HEK293 (cell line): Measurements from ENCODE around the gene EYA2.
"Not testable (repeated sequence)": the region's sequence is repeated elsewhere in the genome, so short reads cannot be mapped to it uniquely, and the experiment has no call there.

Source experiments
- CTCF ChIA-PET: fragments of 350-600 bp; formaldehyde crosslinking; extraction: SDS; loops from one replicate; lab custom pipeline; 2021; ENCODE audit warnings: antibody characterized with exemption; lab: Yijun Ruan, JAX
- POLR2A ChIA-PET: fragments of 300-600 bp; formaldehyde crosslinking; extraction: SDS; loops from one replicate; lab custom pipeline; 2020; ENCODE audit warnings: antibody characterized with exemption, inconsistent platforms; lab: Yijun Ruan, JAX
- H3K27ac ChIP-seq: fragments of 200-500 bp; sonication (Bioruptor generic); 2 replicates; pipeline ENCODE4 v1.5.1; 2014; ENCODE audit warnings: low read depth, low read length, control low read depth, inconsistent platforms; ENCODE audit errors: extremely low read depth
- H3K36me3 ChIP-seq, 2 experiments: fragments of 200-500 bp in 1 of 2; sonication (Bioruptor generic) in 1 of 2; 1 replicate in 1 of 2; 2 replicates in 1 of 2; pipeline ENCODE4 v1.5.1; 2014 to 2017; ENCODE audit warnings: inconsistent platforms in 2 of 2, low read length in 2 of 2; ENCODE audit not compliant: control insufficient read depth in 2 of 2, insufficient read depth in 1 of 2
- H3K4me1 ChIP-seq: fragments of 200-500 bp; sonication (Bioruptor generic); 2 replicates; pipeline ENCODE4 v1.5.1; 2014; ENCODE audit warnings: mild to moderate bottlenecking, low read length, inconsistent platforms; ENCODE audit not compliant: control insufficient read depth, insufficient read depth
- H3K4me3 ChIP-seq: 2 replicates; pipeline ENCODE4 v1.5.1; 2011; ENCODE audit warnings: low read depth, mild to moderate bottlenecking, control low read depth, low read length, moderate library complexity
- H3K9me3 ChIP-seq: fragments of 200-500 bp; sonication (Bioruptor generic); 2 replicates; pipeline ENCODE4 v1.5.1; 2014; ENCODE audit warnings: low read depth, low read length, inconsistent platforms; ENCODE audit not compliant: control insufficient read depth, insufficient read depth
- HOXA7 ChIP-seq: sonication (generic); formaldehyde crosslinking; IDR thresholded peaks from 2 replicates; pipeline ENCODE4 v1.8.1; 2022; ENCODE audit warnings: missing genetic modification reagents, borderline replicate concordance
- PATZ1 ChIP-seq: fragments of 450-650 bp; formaldehyde crosslinking; IDR thresholded peaks from 2 replicates; pipeline ENCODE4 v1.5.1; 2016; ENCODE audit warnings: missing biosample characterization, missing genetic modification characterization
- PRDM10 ChIP-seq: fragments of 450-650 bp; formaldehyde crosslinking; IDR thresholded peaks from 2 replicates; pipeline ENCODE4 v1.5.1; 2016; ENCODE audit warnings: missing biosample characterization, missing genetic modification characterization
- REPIN1 ChIP-seq: fragments of 450-650 bp; formaldehyde crosslinking; IDR thresholded peaks from 2 replicates; pipeline ENCODE4 v1.5.1; 2017; ENCODE audit warnings: missing biosample characterization, missing genetic modification characterization, low read depth
- ZNF121 ChIP-seq: fragments of 450-650 bp; formaldehyde crosslinking; IDR thresholded peaks from 2 replicates; pipeline ENCODE4 v1.5.1; 2016; ENCODE audit warnings: missing biosample characterization, missing genetic modification characterization
- ZNF140 ChIP-seq: fragments of 450-650 bp; formaldehyde crosslinking; IDR thresholded peaks from 2 replicates; pipeline ENCODE4 v1.5.1; 2016; ENCODE audit warnings: missing biosample characterization, missing genetic modification characterization
- ZNF394 ChIP-seq: fragments of 450-650 bp; formaldehyde crosslinking; IDR thresholded peaks from 2 replicates; pipeline ENCODE4 v1.5.1; 2016; ENCODE audit warnings: missing biosample characterization, missing genetic modification characterization, mild to moderate bottlenecking, moderate library complexity, borderline replicate concordance
- ZNF664 ChIP-seq: fragments of 450-650 bp; formaldehyde crosslinking; IDR thresholded peaks from 2 replicates; pipeline ENCODE4 v1.5.1; 2016; ENCODE audit warnings: missing biosample characterization, missing genetic modification characterization

The EYA2 gene

GRCh38 chr20:46959081-46959692, 64.5 kb downstream of the EYA2 start:
- H3K36me3 ChIP-seq = no peaks in the 10 kb centered on the region
- no peaks in the 10 kb centered on the region; the same call in 1 of the 2 replicates for H3K9me3 ChIP-seq
- ChIA-PET POLR2A (no interaction called here), CTCF (no interaction called here)
- H3K27ac ChIP-seq = no peak overlapping the region
- no peaks in the 10 kb centered on the region for H3K4me1 ChIP-seq
- H3K4me3 ChIP-seq = no peak overlapping the region
- TF ChIP-seq PRDM10 (tag by site-specific recombination) (peak; percentile 68), ZNF394 (no peak)

- CTCF ChIA-PET = no interaction called here
- no peak overlapping the region for H3K4me3 ChIP-seq
- POLR2A ChIA-PET = no interaction called here
- H3K36me3 ChIP-seq = no peaks in the 10 kb centered on the region
- no peak overlapping the region for H3K27ac ChIP-seq
- no peaks in the 10 kb centered on the region; the same call in 1 of the 2 replicates for H3K9me3 ChIP-seq
- H3K4me1 ChIP-seq = no peaks in the 10 kb centered on the region
- TF ChIP-seq REPIN1 (tag by site-specific recombination) = no peak
- TF ChIP-seq ZNF664 = peak; percentile 61; the same call in 1 of the 2 replicates
- TF ChIP-seq, all 188 proteins: peak for 1
Observed at GRCh38 chr20:46959821-46960220, 65.2 kb downstream of the EYA2 start.

- Histone ChIP-seq H3K4me1 (no peaks in the 10 kb centered on the region), H3K27ac (no peak overlapping the region), H3K4me3 (no peak overlapping the region), H3K36me3 (no peaks in the 10 kb centered on the region), H3K9me3 (no peaks in the 10 kb centered on the region; the same call in 1 of the 2 replicates)
- CTCF ChIA-PET = no interaction called here
- TF ChIP-seq ZNF140 (tag by site-specific recombination) = no peak
- no peak for TF ChIP-seq HOXA7 (CRISPR knock-in tag)
- no peak for TF ChIP-seq PATZ1
- POLR2A ChIA-PET = no interaction called here
Observed at GRCh38 chr20:46960536-46960935, 65.9 kb downstream of the EYA2 start.

GRCh38 chr20:46961968-46962367, 67.3 kb downstream of the EYA2 start:
- H3K9me3 ChIP-seq, H3K36me3 ChIP-seq, H3K27ac ChIP-seq, H3K4me3 ChIP-seq, POLR2A ChIA-PET, CTCF ChIA-PET, H3K4me1 ChIP-seq: not testable (repeated sequence)
- TF ChIP-seq ZNF121 (tag by site-specific recombination) = peak; percentile 77
